ENCODE measurements around the gene XRCC1. TPM values are rescaled to one million over a fixed set of nuclear protein-coding genes. Genes with fewer than 3 reads are reported as not detected.

Gene XRCC1
- total and polyA plus RNA-seq, 10 of the 15 experiments (the other 5 are each of a cell fraction or from before 2014, with no cell fraction given) = 2.0 to 51.1 (median 33.7) TPM

- TF ChIP-seq PRDM15 (CRISPR knock-in tag; IDR thresholded peaks at IDR 0.05) (no peak), ZNF384 (IDR thresholded peaks at IDR 0.05; ENCODE audit: borderline replicate concordance, low read depth, low read length) (no peak), YY1 (IDR thresholded peaks at IDR 0.05; ENCODE audit: low read depth, low read length) (peak; percentile 71), PAX8 (IDR thresholded peaks at IDR 0.05) (no peak), MTA2 (IDR thresholded peaks at IDR 0.05; ENCODE audit: low read depth) (0 out of 2 replicates have a peak, but pooled peaks have one; percentile 35), PML (IDR thresholded peaks at IDR 0.05; ENCODE audit: low read length) (no peak), IRF5 (IDR thresholded peaks at IDR 0.05; ENCODE audit: borderline replicate concordance) (no peak), LARP7 (IDR thresholded peaks at IDR 0.05) (peak; percentile 71; the same call in 1 of the 2 replicates), NFIC (IDR thresholded peaks at IDR 0.05; ENCODE audit: low read depth, low read length) (no peak), RBBP5 (conservative IDR thresholded peaks at IDR 0.05) (no peak), EZH2 (IDR thresholded peaks at IDR 0.05; ENCODE audit: borderline replicate concordance, control insufficient read depth, low read depth, low read length) (no peak), TCF7 (IDR thresholded peaks at IDR 0.05; ENCODE audit: borderline replicate concordance) (no peak), NR2C1 (IDR thresholded peaks at IDR 0.05) (peak; percentile 68), CHD2 (IDR thresholded peaks at IDR 0.05; ENCODE audit: borderline replicate concordance, low read depth, low read length) (no peak), SIN3A (IDR thresholded peaks at IDR 0.05; ENCODE audit: low read depth, low read length) (peak; percentile 59; the same call in 1 of the 2 replicates), BACH1 (IDR thresholded peaks at IDR 0.05; ENCODE audit: borderline replicate concordance) (no peak), HDGF (IDR thresholded peaks at IDR 0.05) (0 out of 2 replicates have a peak, but pooled peaks have one; percentile 36), MLLT1 (IDR thresholded peaks at IDR 0.05) (peak; percentile 68; the same call in 1 of the 2 replicates), ZBED1 (IDR thresholded peaks at IDR 0.05; ENCODE audit: borderline replicate concordance) (no peak), GATAD2B (conservative IDR thresholded peaks at IDR 0.05; ENCODE audit: low read depth) (peak; percentile 59), JUND (IDR thresholded peaks at IDR 0.05; ENCODE audit: low read depth, low read length) (no peak)
Observed at GRCh38 chr19:43503501-43504425, 71.6 kb downstream of the XRCC1 start (continued).

Measured in GM12878 (cell line).